Type B pancreatic cell (in vitro differentiated cells): ENCODE data around the gene ZNF213. TPM values are rescaled to one million over a fixed set of nuclear protein-coding genes. Genes with fewer than 3 reads are reported as not detected.

Experiments
- DNase-seq: peaks from one replicate; pipeline ENCODE4 v3.0.0; 2021; ENCODE audit warnings: mixed read lengths; ENCODE audit not compliant: unreplicated experiment; ENCODE audit errors: extremely low spot score
- H3K27ac Mint-ChIP-seq: 2 replicates; pipeline ENCODE4 v1.8.0; 2021; ENCODE audit warnings: mild to moderate bottlenecking, mixed read lengths
- H3K27me3 Mint-ChIP-seq: 2 replicates; pipeline ENCODE4 v1.8.0; 2021; ENCODE audit warnings: mixed read lengths
- H3K36me3 Mint-ChIP-seq: 2 replicates; pipeline ENCODE4 v1.8.0; 2021; ENCODE audit warnings: mixed read lengths
- H3K4me1 Mint-ChIP-seq: one replicate; pipeline ENCODE4 v1.8.0; 2021; ENCODE audit warnings: mixed read lengths; ENCODE audit not compliant: unreplicated experiment
- H3K4me3 Mint-ChIP-seq: 2 replicates; pipeline ENCODE4 v1.8.0; 2021; ENCODE audit warnings: mild to moderate bottlenecking, mixed read lengths
- H3K9me3 Mint-ChIP-seq: 2 replicates; pipeline ENCODE4 v1.8.0; 2021; ENCODE audit warnings: mixed read lengths
- total RNA-seq: library from RNA; stranded (reverse); gene quantifications from 2 replicates; pipeline ENCODE4 v1.2.1, GENCODE V29; 2021; ENCODE audit warnings: low replicate concordance
- TF ChIP-seq, protein P1 (sequence below): fragments of 200-600 bp; sonication (generic); conservative IDR thresholded peaks from 2 replicates; pipeline ENCODE4 v1.5.0; 2021; ENCODE audit warnings: antibody characterized with exemption, mild to moderate bottlenecking

The ZNF213 gene
- total RNA-seq, 1 donor from 2014 or later, result 13.3 TPM

- Mint-ChIP-seq H3K4me1 (peaks cover 17% of the 10 kb centered on the region), H3K9me3 (no peaks in the 10 kb centered on the region), H3K4me3 (peak overlapping the region; percentile 91), H3K27ac (peak overlapping the region; percentile 63), H3K27me3 (peaks cover 93% of the 10 kb centered on the region), H3K36me3 (no peaks in the 10 kb centered on the region)
- DNase-seq, result no peak
- TF ChIP-seq, protein P1, sequence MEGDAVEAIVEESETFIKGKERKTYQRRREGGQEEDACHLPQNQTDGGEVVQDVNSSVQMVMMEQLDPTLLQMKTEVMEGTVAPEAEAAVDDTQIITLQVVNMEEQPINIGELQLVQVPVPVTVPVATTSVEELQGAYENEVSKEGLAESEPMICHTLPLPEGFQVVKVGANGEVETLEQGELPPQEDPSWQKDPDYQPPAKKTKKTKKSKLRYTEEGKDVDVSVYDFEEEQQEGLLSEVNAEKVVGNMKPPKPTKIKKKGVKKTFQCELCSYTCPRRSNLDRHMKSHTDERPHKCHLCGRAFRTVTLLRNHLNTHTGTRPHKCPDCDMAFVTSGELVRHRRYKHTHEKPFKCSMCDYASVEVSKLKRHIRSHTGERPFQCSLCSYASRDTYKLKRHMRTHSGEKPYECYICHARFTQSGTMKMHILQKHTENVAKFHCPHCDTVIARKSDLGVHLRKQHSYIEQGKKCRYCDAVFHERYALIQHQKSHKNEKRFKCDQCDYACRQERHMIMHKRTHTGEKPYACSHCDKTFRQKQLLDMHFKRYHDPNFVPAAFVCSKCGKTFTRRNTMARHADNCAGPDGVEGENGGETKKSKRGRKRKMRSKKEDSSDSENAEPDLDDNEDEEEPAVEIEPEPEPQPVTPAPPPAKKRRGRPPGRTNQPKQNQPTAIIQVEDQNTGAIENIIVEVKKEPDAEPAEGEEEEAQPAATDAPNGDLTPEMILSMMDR, result no peak
Observed at GRCh38 chr16:3183445-3184139, 48.8 kb downstream of the ZNF213 start.

- peak overlapping the region; percentile 79 for H3K27ac Mint-ChIP-seq
- DNase-seq, result no peak
- TF ChIP-seq, protein P1, result no peak
- peaks cover 30% of the 10 kb centered on the region for H3K4me1 Mint-ChIP-seq
- H3K36me3 Mint-ChIP-seq, result no peaks in the 10 kb centered on the region
- H3K27me3 Mint-ChIP-seq, result peaks cover 94% of the 10 kb centered on the region
- H3K4me3 Mint-ChIP-seq, result peak overlapping the region; percentile 94
- no peaks in the 10 kb centered on the region for H3K9me3 Mint-ChIP-seq
Observed at GRCh38 chr16:3186946-3187690, 52.3 kb downstream of the ZNF213 start.

DNA sequence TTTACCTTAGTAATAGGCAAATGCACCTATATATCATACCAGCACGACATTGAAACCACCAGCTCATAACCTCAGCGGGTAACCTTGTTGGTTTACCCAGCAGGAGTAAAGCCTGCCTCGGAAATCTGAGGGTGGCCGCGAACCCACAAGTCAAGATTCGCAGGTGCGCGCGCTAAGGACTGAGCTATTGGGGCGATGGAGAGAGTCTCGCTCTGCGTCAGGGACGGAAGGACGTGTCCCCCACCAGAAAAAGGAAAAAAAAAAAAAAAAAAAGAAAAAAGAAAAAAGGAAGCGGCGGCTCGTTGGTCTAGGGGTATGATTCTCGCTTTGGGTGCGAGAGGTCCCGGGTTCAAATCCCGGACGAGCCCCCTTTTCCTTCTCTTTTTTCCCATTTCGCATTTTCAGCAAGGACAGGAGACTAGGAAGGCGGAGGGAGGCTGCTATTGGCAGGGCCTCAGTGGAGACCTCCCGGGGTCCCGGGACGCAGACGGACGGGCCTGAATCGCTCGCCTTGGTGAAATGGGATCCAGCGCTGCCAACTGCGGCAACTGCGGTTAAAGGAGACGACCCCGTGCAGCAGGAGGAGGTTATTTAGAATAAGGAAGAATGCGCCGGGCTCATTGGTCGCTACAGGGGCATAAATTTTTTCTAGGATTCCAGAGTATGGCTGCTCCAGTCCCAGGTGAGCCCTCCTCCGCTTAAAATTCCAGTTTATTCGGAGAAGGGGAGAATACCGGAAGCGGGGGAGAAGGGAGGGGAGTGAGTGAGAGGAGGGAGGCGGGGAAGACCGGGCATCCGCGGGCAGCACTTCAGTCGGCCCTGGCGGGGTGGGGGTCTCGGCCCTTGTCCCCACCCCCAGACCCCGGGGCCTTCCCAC is 53.2 kb downstream of the ZNF213 start, which contains the start of gene OR1F1:
TSS of gene OR1F1 (plus strand) at position 407 of the 877 bp plus-strand sequence.
- Mint-ChIP-seq H3K4me3 (peak within 1 kb of the TSS; percentile 94), H3K27me3 (peaks cover 91% of the 10 kb centered on the region), H3K9me3 (no peaks in the 10 kb centered on the region), H3K4me1 (peaks cover 27% of the 10 kb centered on the region), H3K36me3 (no peaks in the 10 kb centered on the region), H3K27ac (peak within 1 kb of the TSS; percentile 79)
- TF ChIP-seq, protein P1, result no peak
- no peak for DNase-seq

- peak overlapping the region; percentile 94 for H3K4me3 Mint-ChIP-seq
- peaks cover 88% of the 10 kb centered on the region for H3K27me3 Mint-ChIP-seq
- H3K27ac Mint-ChIP-seq, result peak overlapping the region; percentile 63
- H3K9me3 Mint-ChIP-seq, result no peaks in the 10 kb centered on the region
- H3K4me1 Mint-ChIP-seq, result peaks cover 26% of the 10 kb centered on the region
- DNase-seq, result no peak
- no peaks in the 10 kb centered on the region for H3K36me3 Mint-ChIP-seq
- TF ChIP-seq, protein P1, result no peak
Observed at GRCh38 chr16:3188675-3188924, 53.8 kb downstream of the ZNF213 start.

- Mint-ChIP-seq H3K27me3 (peaks cover 88% of the 10 kb centered on the region), H3K4me1 (peaks cover 20% of the 10 kb centered on the region), H3K27ac (peak overlapping the region; percentile 63), H3K36me3 (no peaks in the 10 kb centered on the region), H3K4me3 (peak overlapping the region; percentile 94), H3K9me3 (no peaks in the 10 kb centered on the region)
- DNase-seq, result no peak
- TF ChIP-seq, protein P1, result no peak
Observed at GRCh38 chr16:3188925-3189825, 54.3 kb downstream of the ZNF213 start.
